K562 (cell line): Measurements from ENCODE around the gene HSD17B8. TPM values are rescaled to one million over a fixed set of nuclear protein-coding genes. Genes with fewer than 3 reads are reported as not detected.

Source experiments
- ATAC-seq: fragments of 200-7000 bp; cut with Tn5 transposase; 3 replicates; pipeline ENCODE4 v1.9.1; 2020; ENCODE audit warnings: moderate library complexity
- BruUV-seq: library from RNA; stranded (reverse); fragments of 400-500 nt; replicated peaks from 2 replicates; lab custom pipeline; 2021; lab: Mats Ljungman, UMichigan
- CTCF ChIA-PET: fragments of 300-600 bp; formaldehyde crosslinking; extraction: SDS; loops from one replicate; lab custom pipeline; 2021; ENCODE audit warnings: low intra/inter-chr PET ratio; lab: Yijun Ruan, JAX
- POLR2A ChIA-PET: fragments of 300-600, 350-650 bp; sonication (Branson Sonifier 250); formaldehyde crosslinking; extraction: SDS; loops from one replicate; lab custom pipeline; 2021; ENCODE audit warnings: antibody characterized with exemption, inconsistent platforms; lab: Yijun Ruan, JAX
- DNase-seq, 4 experiments: peaks; one replicate each; pipeline versions ENCODE4 v3.0.0 to v3.0.0-alpha.2; 2011 to 2018; ENCODE audit warnings: low spot score in 3 of 4, mixed read lengths in 3 of 4; ENCODE audit errors: extremely low read depth in 1 of 4
- FAIRE-seq: peaks from 2 replicates; lab custom pipeline; 2011; peaks lifted over from hg19 to GRCh38; lab: Jason Lieb, UNC
- H2AFZ ChIP-seq: 2 replicates; pipeline ENCODE4 v1.6.0; 2011; ENCODE audit warnings: low read depth, low read length, control low read depth, inconsistent platforms
- H3K27ac ChIP-seq: fragments of 200-600 bp; 3 replicates; pipeline ENCODE4 v1.8.0; 2011; ENCODE audit warnings: low read depth, mild to moderate bottlenecking, control low read depth, inconsistent platforms, low read length, moderate library complexity, mixed read lengths; ENCODE audit errors: extremely low read depth
- H3K27me3 ChIP-seq, 2 experiments: fragments of 300-600 bp in 1 of 2; 2 replicates in 1 of 2; 3 replicates in 1 of 2; pipeline versions ENCODE4 v1.6.0 to v1.8.0; 2011; ENCODE audit warnings: inconsistent platforms in 2 of 2, low read length in 2 of 2, mild to moderate bottlenecking in 1 of 2, mixed read lengths in 1 of 2, moderate library complexity in 1 of 2; ENCODE audit not compliant: control insufficient read depth in 2 of 2, insufficient read depth in 2 of 2
- H3K36me3 ChIP-seq: fragments of 300-600 bp; 3 replicates; pipeline ENCODE4 v1.8.0; 2011; ENCODE audit warnings: mild to moderate bottlenecking, low read length, inconsistent platforms; ENCODE audit not compliant: control insufficient read depth, insufficient read depth
- H3K4me1 ChIP-seq, 2 experiments: fragments of 200-600 bp in 1 of 2; replicated peaks in 1 of 2; 2 replicates in 1 of 2; 3 replicates in 1 of 2; pipeline versions ENCODE4 v1.5.1 to v1.8.0; 2011; ENCODE audit warnings: inconsistent platforms in 2 of 2, low read length in 2 of 2, mild to moderate bottlenecking in 1 of 2, mixed read lengths in 1 of 2, moderate library complexity in 1 of 2; ENCODE audit not compliant: control insufficient read depth in 2 of 2, insufficient read depth in 2 of 2
- H3K4me2 ChIP-seq: 2 replicates; pipeline ENCODE4 v1.6.1; 2011; ENCODE audit warnings: low read length, control low read depth, inconsistent platforms, mixed read lengths; ENCODE audit not compliant: insufficient read depth
- H3K4me3 ChIP-seq: fragments of 200-600 bp; sonication (generic), shearing (Covaris generic); 2 replicates; pipeline ENCODE4 v1.5.1; 2016; ENCODE audit warnings: control low read depth, inconsistent platforms
- H3K79me2 ChIP-seq: fragments of 200-600 bp; 3 replicates; pipeline ENCODE4 v1.8.0; 2011; ENCODE audit warnings: low read length, inconsistent platforms; ENCODE audit not compliant: control insufficient read depth, insufficient read depth
- H3K9ac ChIP-seq, 2 experiments: 2 replicates each; pipeline versions ENCODE4 v1.6.0 to v1.6.1; 2011; ENCODE audit warnings: low read depth in 2 of 2, low read length in 2 of 2, control low read depth in 1 of 2, inconsistent platforms in 1 of 2, mild to moderate bottlenecking in 1 of 2, mixed read lengths in 1 of 2; ENCODE audit not compliant: insufficient read depth in 1 of 2
- H3K9me1 ChIP-seq: one replicate; pipeline ENCODE4 v1.6.0; 2011; ENCODE audit warnings: inconsistent platforms, mild to moderate bottlenecking, low read length, moderate library complexity; ENCODE audit not compliant: control insufficient read depth, insufficient read depth
- H3K9me3 ChIP-seq: replicated peaks from 2 replicates; pipeline ENCODE4 v1.5.1; 2011; ENCODE audit warnings: low read depth, low read length, inconsistent platforms; ENCODE audit not compliant: control insufficient read depth, insufficient read depth
- H4K20me1 ChIP-seq: replicated peaks from 2 replicates; pipeline ENCODE4 v1.6.1; 2011; ENCODE audit warnings: low read length, inconsistent platforms, mixed read lengths; ENCODE audit not compliant: control insufficient read depth, insufficient read depth
- BRD9 ChIP-seq: fragments of 450-650 bp; IDR thresholded peaks from 2 replicates; pipeline ENCODE4 v1.6.1; 2018; ENCODE audit warnings: low read depth; ENCODE audit not compliant: partially characterized antibody
- CREB1 ChIP-seq, 2 experiments: sonication (generic) in 1 of 2; formaldehyde crosslinking in 1 of 2; IDR thresholded peaks; 2 replicates each; pipeline versions ENCODE4 v1.6.1 to v1.8.0; 2012 to 2022; ENCODE audit warnings: inconsistent platforms in 1 of 2, mild to moderate bottlenecking in 1 of 2, missing genetic modification reagents in 1 of 2, moderate library complexity in 1 of 2
- EP400 ChIP-seq: fragments of 450-650 bp; IDR thresholded peaks from 2 replicates; pipeline ENCODE4 v1.6.1; 2017; ENCODE audit warnings: antibody characterized with exemption, mild to moderate bottlenecking, moderate library complexity
- MCM7 ChIP-seq, 2 experiments: fragments of 450-650 bp; IDR thresholded peaks; 2 replicates each; pipeline ENCODE4 v1.6.1; 2016 to 2018
- PTRF ChIP-seq: fragments of 450-650 bp; IDR thresholded peaks from 2 replicates; pipeline ENCODE4 v1.6.1; 2016; ENCODE audit warnings: mild to moderate bottlenecking, missing genetic modification characterization, missing compliant biosample characterization
- THRAP3 ChIP-seq: fragments of 450-650 bp; IDR thresholded peaks from 2 replicates; pipeline ENCODE4 v1.6.1; 2016; ENCODE audit warnings: mild to moderate bottlenecking, inconsistent platforms, borderline replicate concordance
- ZBTB43 ChIP-seq: sonication (generic); formaldehyde crosslinking; IDR thresholded peaks from 2 replicates; pipeline ENCODE4 v1.8.0; 2023; ENCODE audit warnings: mild to moderate bottlenecking, missing genetic modification reagents
- ZNF586 ChIP-seq: fragments of 450-650 bp; formaldehyde crosslinking; conservative IDR thresholded peaks from 2 replicates; pipeline ENCODE4 v1.4.0; 2020; ENCODE audit warnings: mild to moderate bottlenecking, moderate library complexity
- WGBS: fragments of 100-300 bp; shearing (Covaris generic); methylation state at CpG from one replicate; pipeline ENCODE4 v1.1.6; 2016; ENCODE audit warnings: low coverage, mixed read lengths; ENCODE audit not compliant: insufficient coverage; ENCODE audit errors: missing lambda C conversion rate; 5-methylcytosine and 5-hydroxymethylcytosine counted together
- in situ Hi-C: fragments of 300-500 bp; cut with MboI; formaldehyde crosslinking; loops from 4 replicates; pipeline ENCODE4 v1.15.0; 2018; ENCODE audit warnings: inconsistent platforms, mixed read lengths
- intact Hi-C: fragments of 100-400 bp; cut with micrococcal nuclease; formaldehyde crosslinking; loops from 2 replicates; pipeline ENCODE4 v1.14.2; 2022
- polyA plus RNA-seq, 8 experiments: library from polyadenylated mRNA; depleted of rRNA in 4 of 8; stranded (reverse) in 5 of 8; unstranded in 3 of 8; fragments of >200 nt; fragmentation: Nextera tagmentation in 2 of 8; fragmentation: Illumina TruSeq in 1 of 8; extraction: Ambion mirVana in 2 of 8; extraction: Trizol in 1 of 8; gene quantifications; 2 replicates each; pipeline versions ENCODE4 v1.2.1 to v1.2.3, GENCODE V29; 2011 to 2014; ENCODE audit warnings: inconsistent platforms in 1 of 8, missing spikeins in 1 of 8
- total RNA-seq, 7 experiments: library from RNA; depleted of rRNA in 6 of 7; stranded (reverse); fragments of >200 nt in 6 of 7; fragmentation: Illumina TruSeq in 2 of 7; extraction: Trizol in 2 of 7; gene quantifications; 2 replicates each; pipeline versions ENCODE4 v1.2.1 to v1.2.3, GENCODE V29; 2011 to 2021; ENCODE audit warnings: low replicate concordance in 1 of 7
- TF ChIP-seq, protein P1 (sequence below), 3 experiments: fragments of 200-800 bp in 1 of 3; sonication (Bioruptor generic) in 1 of 3; sonication (generic) in 1 of 3; formaldehyde crosslinking in 1 of 3; IDR thresholded peaks; 2 replicates each; pipeline versions ENCODE4 v1.6.1 to v1.8.0; 2016 to 2022; ENCODE audit warnings: mild to moderate bottlenecking in 2 of 3, missing compliant biosample characterization in 2 of 3, missing genetic modification characterization in 2 of 3, missing genetic modification reagents in 1 of 3

The HSD17B8 gene
- total and polyA plus RNA-seq, 9 of the 15 experiments (the other 6 are each of a cell fraction or from before 2014, with no cell fraction given), result 3.7 to 35.2 (median 14.2) TPM

- TF ChIP-seq CREB1 (IDR thresholded peaks at IDR 0.05) (no peak), CREB1 (CRISPR knock-in tag; IDR thresholded peaks at IDR 0.05) (no peak), MCM7 (IDR thresholded peaks at IDR 0.05) (no peak), PTRF (tag) (no peak), EP400 (peak; percentile 14; the same call in 1 of the 2 replicates), THRAP3 (no peak), ZNF586 (CRISPR knock-in tag) (no peak), BRD9 (no peak)
These were observed 954 bp downstream of the HSD17B8 start (continued) for GRCh38 chr6:33205191-33206026.

DNA sequence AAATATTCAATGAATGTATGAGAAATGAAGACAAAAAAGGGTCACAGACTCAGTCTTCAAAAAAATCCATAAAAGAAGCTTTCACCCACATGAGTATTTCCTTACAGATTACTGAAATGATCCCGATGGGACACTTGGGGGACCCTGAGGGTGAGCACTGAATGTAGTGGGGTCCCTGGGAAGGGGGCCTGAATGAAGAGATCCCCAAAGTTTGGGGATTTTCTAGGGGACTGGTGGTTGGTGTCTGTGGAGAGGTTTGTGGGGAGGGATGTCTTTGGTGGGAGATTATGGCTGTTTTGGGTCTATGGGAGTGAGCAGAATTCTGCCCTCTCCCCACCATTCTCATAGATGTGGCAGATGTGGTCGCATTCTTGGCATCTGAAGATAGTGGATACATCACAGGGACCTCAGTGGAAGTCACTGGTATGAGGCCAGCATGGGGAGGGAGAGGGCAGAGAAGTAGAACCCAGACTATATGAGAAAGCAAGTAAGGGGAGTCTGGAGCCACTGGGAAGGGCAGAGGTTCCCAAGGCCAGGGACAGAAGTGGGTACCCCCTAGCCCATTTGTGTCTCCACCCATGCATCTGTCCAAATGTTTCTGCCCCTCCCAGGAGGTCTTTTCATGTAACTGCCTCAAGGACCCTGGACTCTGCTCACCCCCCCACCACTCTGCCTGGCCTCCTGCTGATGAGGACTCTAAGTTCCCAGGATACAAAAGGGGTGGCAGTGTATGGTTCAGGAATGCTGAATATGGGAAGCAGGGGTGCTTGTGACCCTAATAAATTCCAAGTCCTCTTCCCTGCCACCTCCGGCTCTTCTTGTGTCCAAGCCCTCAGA is 1.8 kb downstream of the HSD17B8 start:
- Histone ChIP-seq H3K27ac (0 out of 3 replicates have a peak overlapping the region, but pooled peaks have one; percentile 75), H2AFZ (no peak overlapping the region), H3K27me3 (no peaks in the 10 kb centered on the region), H3K9ac (no peak overlapping the region; a peak in 1 of 4 replicates), H3K9me3 (no peaks in the 10 kb centered on the region), H3K36me3 (peaks cover 54% of the 10 kb centered on the region), H3K4me3 (no peak overlapping the region), H3K9me1 (peaks cover 3% of the 10 kb centered on the region), H4K20me1 (peaks cover 16% of the 10 kb centered on the region; the same call in 1 of the 2 replicates), H3K4me2 (peak overlapping the region; percentile 2; the same call in 1 of the 2 replicates), H3K4me1 (peaks cover 42 to 64% of the 10 kb centered on the region in 2 experiments), H3K79me2 (peaks cover 58% of the 10 kb centered on the region)
- 74% methylated on average over 2 of the region's 3 CpGs for WGBS
- FAIRE-seq, result no peak
- in situ Hi-C loops (no loop called here), intact Hi-C loops (no loop called here)
- TF ChIP-seq, protein P1, sequence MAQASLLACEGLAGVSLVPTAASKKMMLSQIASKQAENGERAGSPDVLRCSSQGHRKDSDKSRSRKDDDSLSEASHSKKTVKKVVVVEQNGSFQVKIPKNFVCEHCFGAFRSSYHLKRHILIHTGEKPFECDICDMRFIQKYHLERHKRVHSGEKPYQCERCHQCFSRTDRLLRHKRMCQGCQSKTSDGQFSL (CRISPR knock-in tag; IDR thresholded peaks at IDR 0.05), result peak; percentile 71
- TF ChIP-seq, protein P1 (tag; IDR thresholded peaks at IDR 0.05), result no peak; a peak in 1 of 4 replicates
- no peak for TF ChIP-seq ZBTB43 (CRISPR knock-in tag)
- no peak for ATAC-seq
- ChIA-PET POLR2A (interaction anchor here (0.7 kb wide), 1 partner anchor 13 kb away, joined by 3 read pairs; no protein-coding TSS in a partner anchor), CTCF (no interaction called here)
- no TSS peak for BruUV-seq
- DNase-seq, result no peak
